Aorta (tissue), 5 donors: ENCODE results near the gene VIPR2. TPM values are rescaled to one million over a fixed set of nuclear protein-coding genes. Genes with fewer than 3 reads are reported as not detected.
"Not testable (repeated sequence)": the region's sequence is repeated elsewhere in the genome, so short reads cannot be mapped to it uniquely, and the experiment has no call there.

Experiments used
- ATAC-seq: fragments of 200-7000 bp; cut with Tn5 transposase; one replicate; pipeline ENCODE4 v1.9.1; 2022; ENCODE audit warnings: moderate library complexity; ENCODE audit not compliant: low FRiP score
- DNase-seq, 2 donors: peaks; one replicate each; pipeline ENCODE4 v3.0.0-alpha.2; 2020
- H3K27ac ChIP-seq, 2 donors: one replicate each; pipeline ENCODE4 v1.5.1; 2013; ENCODE audit warnings: low read length in 2 of 2, mild to moderate bottlenecking in 2 of 2, moderate library complexity in 2 of 2, control low read depth in 1 of 2, inconsistent platforms in 1 of 2, low read depth in 1 of 2
- H3K27me3 ChIP-seq, 2 donors: one replicate each; pipeline ENCODE4 v1.6.1; 2013; ENCODE audit warnings: control low read depth in 1 of 2, low read length in 1 of 2, mild to moderate bottlenecking in 1 of 2, moderate library complexity in 1 of 2; ENCODE audit not compliant: insufficient read depth in 2 of 2, control insufficient read depth in 1 of 2
- H3K36me3 ChIP-seq, 2 donors: one replicate each; pipeline ENCODE4 v1.6.1; 2013; ENCODE audit warnings: control low read depth in 1 of 2, low read length in 1 of 2, mild to moderate bottlenecking in 1 of 2; ENCODE audit not compliant: insufficient read depth in 2 of 2, control insufficient read depth in 1 of 2
- H3K4me1 ChIP-seq, 2 donors: one replicate each; pipeline ENCODE4 v1.6.1; 2013; ENCODE audit warnings: low read length in 2 of 2, control low read depth in 1 of 2, mild to moderate bottlenecking in 1 of 2, moderate library complexity in 1 of 2; ENCODE audit not compliant: insufficient read depth in 2 of 2, control insufficient read depth in 1 of 2
- H3K4me3 ChIP-seq, 2 donors: one replicate each; pipeline ENCODE4 v1.5.1; 2013; ENCODE audit warnings: low read length in 2 of 2, control low read depth in 1 of 2, mild to moderate bottlenecking in 1 of 2
- H3K9me3 ChIP-seq: one replicate; pipeline ENCODE4 v1.6.1; 2013; ENCODE audit warnings: mild to moderate bottlenecking, low read length; ENCODE audit not compliant: control insufficient read depth
- WGBS, 2 donors: extraction: QIAGEN DNeasy Blood & Tissue Kit; methylation state at CpG; one replicate each; pipeline ENCODE4 v1.1.7; 2013; 5-methylcytosine and 5-hydroxymethylcytosine counted together
- intact Hi-C, 2 donors: fragments of 100-400 bp; cut with DNase I; formaldehyde crosslinking; loops; one replicate each; pipeline versions ENCODE4 v1.14.2 to v1.15.0; 2022
- polyA plus RNA-seq, 2 donors: library from polyadenylated mRNA; stranded (reverse); fragments of 200-250 nt; gene quantifications; one replicate each; pipeline ENCODE4 v1.2.3, GENCODE V29; 2013
- total RNA-seq, 2 donors: library from RNA; stranded (reverse); fragmentation: NEBNext Ultra II Directional; extraction: Animal tissue kit (Norgen Biotek cat#: 25700); gene quantifications; one replicate each; pipeline ENCODE4 v1.2.1, GENCODE V29; 2021
- donor health status: healthy with polysubstance abuse.
- donor health status: Bipolar disorder and iron deficiency.
- donor health status: DM: no; HTN: no; CAD: no.
- donor health status: DM: no; HTN: no; CAD: no.
- donor health status: DM: yes; HTN: yes; CAD: no.

VIPR2 gene
- total and polyA plus RNA-seq, 4 donors: 3.3 to 14.1 (median 11.5) TPM

DNA sequence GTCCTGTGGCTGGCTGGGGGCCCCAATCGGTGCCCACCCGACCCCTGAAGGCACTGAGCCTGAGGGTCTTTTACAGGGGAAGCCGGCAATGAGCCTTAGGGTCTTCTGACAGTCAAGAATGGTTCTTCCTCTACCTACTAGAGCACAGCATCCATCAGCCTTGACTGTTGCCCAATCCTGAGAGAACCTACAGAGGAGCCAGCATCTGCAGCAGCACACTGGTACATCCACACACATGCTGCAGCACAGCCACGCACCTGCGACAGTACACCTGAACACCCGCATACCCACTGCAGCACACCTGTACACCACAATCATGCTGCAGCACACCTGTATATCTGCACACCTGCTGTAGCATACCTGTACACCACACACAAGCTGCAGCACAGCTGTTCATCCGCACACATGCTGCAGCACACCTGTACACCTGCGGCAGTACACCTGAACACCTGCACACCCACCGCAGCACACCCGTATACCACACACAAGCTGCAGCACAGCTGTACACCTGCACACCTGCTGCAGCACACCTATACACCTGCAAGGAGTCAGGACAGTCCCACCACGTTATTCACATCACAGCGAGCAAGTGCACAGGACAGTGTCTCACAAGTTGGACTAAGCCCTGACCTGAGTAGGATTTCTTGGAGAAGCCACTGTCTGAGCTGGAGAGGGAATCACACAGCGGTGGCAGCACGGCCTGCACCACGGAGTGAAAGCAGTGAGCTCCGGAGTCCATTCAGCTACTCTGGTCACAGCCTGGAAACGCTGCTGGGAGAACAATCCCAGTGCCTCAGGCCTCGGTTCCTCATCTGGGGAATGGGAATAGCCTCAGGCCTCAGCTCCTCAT lies 56.4 kb downstream of the VIPR2 start:
- Histone ChIP-seq H3K4me1 (no peaks in the 10 kb centered on the region), H3K4me3 (no peak overlapping the region), H3K36me3 (no peaks in the 10 kb centered on the region), H3K27ac (no peak overlapping the region), H3K27me3 (no peaks in the 10 kb centered on the region), H3K9me3 (no peaks in the 10 kb centered on the region)
- intact Hi-C loops: no loop called here
- ATAC-seq: no peak
- WGBS, 2 donors: 90 to 92% methylated on average over 18 of the region's 18 CpGs
- DNase-seq: peak in 1 of 2 donors; percentile 35

- Histone ChIP-seq H3K27me3 (no peaks in the 10 kb centered on the region), H3K4me1 (no peaks in the 10 kb centered on the region), H3K4me3 (no peak overlapping the region), H3K9me3 (no peaks in the 10 kb centered on the region), H3K27ac (no peak overlapping the region), H3K36me3 (no peaks in the 10 kb centered on the region)
- peak; percentile 22 for ATAC-seq
- 84 to 86% methylated on average over 10 of the region's 10 CpGs for WGBS, 2 donors
- DNase-seq: peak in 1 of 2 donors; percentile 33
- intact Hi-C loops: no loop called here
Measured at GRCh38 chr7:159086301-159086925, 58.3 kb downstream of the VIPR2 start.

GRCh38 chr7:159084069-159084801 lies 60.4 kb downstream of the VIPR2 start:
- no peak overlapping the region for H3K4me3 ChIP-seq
- DNase-seq (peak in 1 of 2 donors; percentile 72), ATAC-seq (peak; percentile 22)
- WGBS, 2 donors: 84 to 87% methylated on average over 27 of the region's 27 CpGs
- no peaks in the 10 kb centered on the region for H3K9me3 ChIP-seq
- no peaks in the 10 kb centered on the region for H3K27me3 ChIP-seq
- H3K27ac ChIP-seq: no peak overlapping the region
- H3K4me1 ChIP-seq: no peaks in the 10 kb centered on the region
- H3K36me3 ChIP-seq: no peaks in the 10 kb centered on the region
- intact Hi-C loops: no loop called here

DNA sequence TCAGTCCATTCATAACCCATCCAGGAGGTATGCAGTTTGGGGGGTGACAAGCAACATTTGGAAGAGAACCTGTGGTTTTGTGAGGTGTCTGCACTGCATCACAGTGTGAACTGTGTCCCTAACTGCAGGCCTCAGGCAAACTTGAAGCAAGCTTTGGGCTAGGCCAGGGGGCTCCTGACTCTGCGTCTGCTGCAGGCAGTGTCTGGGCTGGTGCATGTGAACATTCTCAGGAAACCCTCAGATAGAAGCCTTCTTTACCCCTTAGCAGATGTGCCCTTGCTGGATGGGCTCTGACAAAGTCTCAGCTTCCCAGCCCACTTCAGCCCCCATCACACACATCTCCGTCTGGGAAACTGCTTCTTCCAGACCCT lies 61.0 kb downstream of the VIPR2 start:
- ATAC-seq (no peak), DNase-seq (no peak)
- Histone ChIP-seq H3K27ac (no peak overlapping the region), H3K36me3 (no peaks in the 10 kb centered on the region), H3K4me3 (no peak overlapping the region), H3K27me3 (no peaks in the 10 kb centered on the region), H3K9me3 (no peaks in the 10 kb centered on the region), H3K4me1 (no peaks in the 10 kb centered on the region)
- intact Hi-C loops: no loop called here
- WGBS, 2 donors: 72 to 97% methylated on average over 2 of the region's 2 CpGs

DNA sequence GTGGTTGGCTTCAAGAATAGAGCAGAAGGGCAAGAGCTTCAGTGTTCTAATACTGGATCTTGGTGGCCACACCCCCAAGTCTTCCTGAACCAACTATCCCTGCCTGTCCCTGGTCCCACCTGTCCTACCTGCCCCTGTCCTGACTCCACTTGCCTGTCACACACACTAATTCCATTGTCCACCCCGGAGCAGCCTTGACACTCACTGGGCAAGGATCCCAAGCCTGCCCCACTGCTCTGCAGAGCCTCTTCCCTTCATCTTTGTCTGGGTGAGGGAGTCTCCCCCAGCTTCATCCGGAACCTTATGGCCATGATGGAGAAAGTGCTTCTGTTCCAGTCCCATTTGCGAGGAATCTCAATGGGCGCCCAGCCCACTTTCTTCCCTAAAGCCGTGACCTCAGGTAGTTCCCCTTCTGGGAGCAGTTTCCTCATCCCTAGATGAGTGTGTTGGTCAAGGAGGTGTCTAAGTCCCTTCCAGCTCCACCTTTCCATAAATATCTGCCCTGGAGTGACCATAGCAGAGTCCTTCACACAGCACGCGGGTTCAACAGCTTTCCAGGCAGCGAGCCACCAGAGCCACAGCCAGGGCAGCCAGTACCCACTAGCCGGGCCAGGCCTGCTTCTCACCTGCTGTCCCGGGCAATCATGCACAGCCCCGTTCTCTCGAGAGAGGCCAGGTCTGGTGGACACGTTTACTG lies 61.5 kb downstream of the VIPR2 start:
- no peaks in the 10 kb centered on the region for H3K9me3 ChIP-seq
- intact Hi-C loops: no loop called here
- H3K4me3 ChIP-seq: no peak overlapping the region
- peak in 1 of 2 donors; percentile 64 for DNase-seq
- ATAC-seq: no peak
- 92 to 93% methylated on average over 13 of the region's 13 CpGs for WGBS, 2 donors
- H3K27ac ChIP-seq: no peak overlapping the region
- no peaks in the 10 kb centered on the region for H3K4me1 ChIP-seq
- H3K27me3 ChIP-seq: no peaks in the 10 kb centered on the region
- H3K36me3 ChIP-seq: no peaks in the 10 kb centered on the region

- H3K27me3 ChIP-seq, DNase-seq, H3K9me3 ChIP-seq, intact Hi-C loops, H3K4me1 ChIP-seq, H3K4me3 ChIP-seq, H3K27ac ChIP-seq, ATAC-seq, H3K36me3 ChIP-seq: not testable (repeated sequence)
- WGBS, 2 donors: 78 to 90% methylated on average over 2 to 4 of the region's 5 CpGs
Measured at GRCh38 chr7:159082075-159082474, 62.6 kb downstream of the VIPR2 start.

DNA sequence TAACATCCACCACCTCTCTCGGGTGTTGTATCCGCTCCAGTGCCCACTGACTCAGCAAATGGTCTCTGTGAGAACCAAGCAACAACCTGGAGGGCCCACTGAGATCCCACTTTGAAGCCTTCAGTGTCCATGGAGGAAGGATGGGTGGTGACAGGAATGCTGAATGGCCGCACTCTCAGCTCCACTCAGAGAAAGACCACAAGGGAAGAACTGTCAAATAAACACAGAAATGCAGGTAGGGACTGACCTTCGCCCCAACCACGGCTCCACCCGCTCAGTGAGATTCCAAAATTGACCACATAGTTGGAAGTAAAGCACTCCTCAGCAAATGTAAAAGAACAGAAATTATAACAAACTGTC lies 65.8 kb downstream of the VIPR2 start:
- H3K27me3 ChIP-seq: no peaks in the 10 kb centered on the region
- no peak overlapping the region for H3K4me3 ChIP-seq
- H3K9me3 ChIP-seq: no peaks in the 10 kb centered on the region
- ATAC-seq (no peak), DNase-seq (no peak)
- H3K27ac ChIP-seq: no peak overlapping the region
- no peaks in the 10 kb centered on the region for H3K4me1 ChIP-seq
- intact Hi-C loops: no loop called here
- no peaks in the 10 kb centered on the region for H3K36me3 ChIP-seq
- WGBS, 2 donors: 92 to 95% methylated on average over 6 of the region's 6 CpGs

- no peak for DNase-seq
- intact Hi-C loops: no loop called here
- no peaks in the 10 kb centered on the region for H3K27me3 ChIP-seq
- WGBS, 2 donors: 91 to 93% methylated on average over 9 of the region's 9 CpGs
- no peak overlapping the region for H3K27ac ChIP-seq
- ATAC-seq: no peak
- H3K36me3 ChIP-seq: no peaks in the 10 kb centered on the region
- H3K4me1 ChIP-seq: no peaks in the 10 kb centered on the region
- no peak overlapping the region for H3K4me3 ChIP-seq
- H3K9me3 ChIP-seq: no peaks in the 10 kb centered on the region
Measured at GRCh38 chr7:159078193-159078910, 66.3 kb downstream of the VIPR2 start.
